ENCODE measurements around the gene MYO16.

MYO16 gene

GRCh38 chr13:108629181-108629752 lies at the start of gene MYO16:
Gene MYO16 (plus strand): TSS chr13:108629611. CDS start chr13:108629845, 234 bp downstream.
- no peak for DNase-seq

- DNase-seq = no peak
These were observed 42.6 kb upstream of the MYO16 start for GRCh38 chr13:108586826-108587225.

GRCh38 chr13:108588516-108588915 lies 40.9 kb upstream of the MYO16 start:
- DNase-seq = no peak

DNA sequence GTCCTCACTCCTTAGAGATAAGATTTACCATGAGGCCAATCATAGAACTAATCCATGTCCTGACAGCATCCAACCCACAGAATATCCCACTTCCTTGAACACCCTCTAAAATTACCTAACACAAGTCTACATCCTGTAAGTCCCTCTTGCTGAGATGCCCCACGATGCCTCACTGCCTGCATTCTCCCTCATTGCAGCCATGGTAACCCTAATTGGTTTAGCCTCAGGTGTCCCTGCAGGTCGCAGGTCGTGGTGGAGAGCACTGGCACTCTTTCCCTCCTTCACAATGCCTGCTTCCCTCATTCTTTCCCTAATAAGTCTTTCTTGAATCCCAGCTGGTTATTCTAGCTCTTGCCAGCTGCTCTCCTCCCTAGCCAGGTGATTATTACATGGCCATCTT lies 35.3 kb upstream of the MYO16 start:
- DNase-seq = no peak

GRCh38 chr13:108595436-108596274 lies 33.8 kb upstream of the MYO16 start:
- peak; percentile 9 to 18 for DNase-seq

- no peak for DNase-seq
These were observed 31.5 kb upstream of the MYO16 start for GRCh38 chr13:108597943-108598342.

GRCh38 chr13:108606424-108606823 lies 23.0 kb upstream of the MYO16 start:
- DNase-seq = no peak

DNA sequence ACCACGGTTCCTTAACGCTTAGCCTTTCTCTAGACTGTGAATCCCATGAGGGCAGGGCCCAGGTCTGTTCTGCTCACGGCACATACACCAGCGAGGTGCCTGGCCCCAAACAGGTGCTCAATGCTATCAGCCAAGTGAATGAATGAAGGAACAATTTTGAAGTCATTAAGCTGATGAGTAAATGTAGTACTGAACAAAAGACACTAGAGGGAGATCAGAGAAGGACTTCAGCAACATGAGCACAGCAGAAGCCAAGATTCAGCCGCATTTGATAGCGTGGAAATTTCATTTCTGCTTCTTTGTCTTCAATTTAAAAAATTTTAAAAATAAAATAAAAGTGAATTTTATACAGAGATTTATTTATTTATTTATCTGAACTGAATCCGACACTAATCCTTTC lies 20.1 kb upstream of the MYO16 start:
- DNase-seq = no peak

DNA sequence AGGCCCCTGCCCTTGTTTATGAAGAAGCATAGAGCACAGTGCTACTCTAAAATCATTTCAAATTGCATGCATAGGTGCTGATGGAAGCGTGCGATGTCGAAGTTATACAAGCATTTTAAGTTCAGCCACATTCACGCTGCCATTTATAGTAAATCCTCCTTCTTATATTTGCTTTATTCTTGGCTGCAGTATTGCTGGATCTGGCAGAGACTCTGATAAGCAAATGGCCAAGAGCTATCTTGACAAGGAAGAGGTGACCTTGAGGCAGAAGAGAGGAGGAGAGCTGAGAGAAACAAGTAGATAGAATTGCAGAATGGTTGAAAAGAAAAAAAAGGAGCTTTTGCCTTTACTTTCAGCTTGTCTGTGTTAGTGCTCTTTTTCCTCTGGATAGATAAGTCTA lies 18.9 kb upstream of the MYO16 start:
- no peak for DNase-seq

DNA sequence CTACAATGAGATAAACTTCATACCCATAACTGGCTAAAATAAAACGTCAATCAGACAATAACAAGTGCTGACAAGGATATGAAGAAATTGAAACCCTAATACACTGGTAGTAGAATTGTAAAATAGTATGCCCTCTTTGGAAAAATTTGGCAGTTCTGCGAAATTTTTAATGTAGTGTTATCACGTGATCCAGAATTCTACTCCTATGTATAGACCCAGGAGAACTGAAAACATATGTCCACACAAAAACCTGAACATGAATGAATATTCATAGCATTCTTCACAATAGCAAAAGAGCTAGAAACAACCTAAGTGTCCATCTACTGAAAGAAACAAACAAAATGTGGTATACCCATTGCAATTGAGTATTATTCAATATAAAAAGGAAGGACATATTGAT lies 14.2 kb upstream of the MYO16 start:
- DNase-seq = no peak

- no peak for DNase-seq
These were observed 11.2 kb upstream of the MYO16 start for GRCh38 chr13:108618233-108618632.

GRCh38 chr13:108621462-108621861 lies 7.9 kb upstream of the MYO16 start:
- no peak for DNase-seq

DNA sequence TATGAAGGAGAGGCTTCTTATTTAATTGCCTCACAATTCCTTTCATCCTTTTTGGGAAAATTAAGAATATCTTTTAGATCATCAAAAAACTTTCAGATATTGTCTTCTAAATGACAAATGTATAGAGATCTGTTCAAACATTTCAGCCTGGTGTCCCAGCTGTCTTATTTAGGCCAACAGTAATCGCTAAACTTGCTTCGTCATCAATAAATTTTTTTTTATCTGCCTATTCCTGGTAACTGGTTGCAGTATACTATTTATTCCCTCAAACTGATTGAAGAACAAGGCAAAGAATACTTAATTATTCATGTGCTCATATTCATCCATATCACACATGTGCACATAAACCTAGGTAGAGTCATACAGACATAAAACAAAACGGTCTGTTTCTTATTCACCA lies 5.3 kb upstream of the MYO16 start:
- no peak for DNase-seq

DNA sequence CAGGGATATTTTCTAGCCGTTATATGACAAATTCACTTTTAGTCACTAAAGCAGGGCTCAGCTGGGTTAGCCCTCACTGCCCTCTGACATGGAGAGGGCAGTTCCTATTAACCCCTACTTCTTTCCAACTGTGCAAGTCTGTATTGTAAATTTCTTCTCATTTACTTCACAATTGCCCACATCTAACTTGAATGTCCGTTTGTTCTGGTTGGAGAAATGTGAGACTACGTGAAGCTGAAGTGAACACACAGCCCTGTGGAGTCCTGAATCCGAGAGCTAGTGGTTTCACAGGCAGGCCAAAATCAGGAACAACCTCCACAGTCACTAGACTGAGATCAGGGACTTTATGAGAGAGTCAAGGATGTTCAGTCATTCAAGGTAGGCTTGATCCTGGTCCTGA lies 4.4 kb upstream of the MYO16 start:
- no peak for DNase-seq

DNA sequence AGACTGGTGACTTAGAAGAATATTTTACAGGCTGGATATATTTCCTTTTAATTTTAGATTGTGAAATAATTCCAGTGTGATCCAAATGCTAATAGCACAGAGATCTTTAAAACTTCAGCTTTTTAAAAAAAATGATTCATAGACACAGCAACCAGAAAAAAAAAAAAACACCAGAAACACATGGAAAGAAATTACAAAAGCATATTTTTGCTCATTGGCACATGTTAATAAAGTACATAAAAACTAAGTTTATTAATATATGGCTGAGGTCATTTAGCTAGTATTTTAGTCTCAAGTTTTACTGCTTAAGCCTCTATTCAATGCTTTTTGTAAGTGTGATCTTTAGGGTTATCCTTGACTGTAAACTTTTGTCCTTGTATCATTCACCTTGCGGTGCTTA lies 577 bp downstream of the MYO16 start:
- no peak for DNase-seq

GRCh38 chr13:108632649-108633167 lies 3.3 kb downstream of the MYO16 start:
- no peak for DNase-seq

GRCh38 chr13:108638901-108639300 lies 9.5 kb downstream of the MYO16 start:
- DNase-seq = no peak

- DNase-seq = no peak
These were observed 14.4 kb downstream of the MYO16 start for GRCh38 chr13:108643646-108644353.

DNA sequence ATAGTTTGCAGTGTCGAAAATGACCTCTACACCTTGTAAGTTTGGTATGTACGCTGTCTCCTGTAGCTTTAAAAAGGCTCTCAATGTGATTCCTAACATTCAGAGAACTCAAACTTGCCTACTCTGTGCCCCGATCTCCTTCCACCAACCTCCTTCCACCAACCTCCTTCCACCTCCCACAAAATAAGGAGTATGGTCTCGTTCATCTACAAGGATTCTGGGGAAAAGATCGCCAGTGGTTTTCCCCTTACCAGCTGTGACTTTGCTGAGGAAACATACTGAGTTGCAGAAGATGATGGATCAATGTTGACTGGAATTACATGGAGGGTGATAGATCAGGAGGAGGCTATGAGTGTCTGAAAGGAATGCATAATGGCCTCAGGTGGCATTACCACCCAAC lies 16.0 kb downstream of the MYO16 start:
- DNase-seq = no peak

- DNase-seq = no peak
These were observed 20.9 kb downstream of the MYO16 start for GRCh38 chr13:108650271-108650670.

- DNase-seq = no peak
These were observed 27.3 kb downstream of the MYO16 start for GRCh38 chr13:108656742-108657141.

DNA sequence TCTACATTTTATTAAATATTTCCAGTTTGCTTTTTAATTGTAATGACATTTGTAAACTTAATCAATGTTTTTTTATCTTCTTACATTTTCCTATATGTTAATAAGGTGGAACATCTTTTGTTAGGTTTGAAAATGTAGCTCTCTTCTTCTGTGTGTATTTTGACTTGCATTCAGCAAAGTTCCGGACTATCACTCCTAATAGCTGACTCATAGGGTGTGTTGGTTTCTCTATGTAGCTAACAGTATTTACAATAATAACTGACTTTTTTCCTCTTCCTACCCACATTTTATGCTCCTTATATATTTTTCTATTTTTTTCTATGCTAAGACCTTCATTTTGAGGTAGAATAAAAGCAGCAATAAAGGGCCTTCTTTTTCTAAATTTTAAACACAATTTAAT lies 28.1 kb downstream of the MYO16 start:
- no peak for DNase-seq

DNA sequence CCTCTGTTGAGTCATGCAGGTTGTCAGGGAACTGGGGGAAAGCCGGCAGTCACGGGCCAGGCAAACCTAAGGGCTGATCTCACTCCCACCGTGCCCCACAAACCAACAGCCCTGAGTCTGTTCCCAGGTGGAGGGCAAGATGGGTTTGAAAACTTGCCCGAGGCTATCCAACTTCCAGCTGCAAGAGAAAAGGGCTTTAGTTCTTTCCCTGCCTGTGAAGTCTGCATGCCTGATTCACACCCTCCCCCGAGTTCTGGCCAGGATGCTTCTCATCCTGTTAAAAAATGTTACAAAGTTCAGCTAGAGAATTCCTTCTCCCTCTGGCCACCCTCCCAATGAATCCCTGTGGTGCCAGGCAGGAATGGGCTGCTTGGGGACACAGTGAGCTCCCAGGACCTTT lies 33.1 kb downstream of the MYO16 start:
- no peak for DNase-seq

DNA sequence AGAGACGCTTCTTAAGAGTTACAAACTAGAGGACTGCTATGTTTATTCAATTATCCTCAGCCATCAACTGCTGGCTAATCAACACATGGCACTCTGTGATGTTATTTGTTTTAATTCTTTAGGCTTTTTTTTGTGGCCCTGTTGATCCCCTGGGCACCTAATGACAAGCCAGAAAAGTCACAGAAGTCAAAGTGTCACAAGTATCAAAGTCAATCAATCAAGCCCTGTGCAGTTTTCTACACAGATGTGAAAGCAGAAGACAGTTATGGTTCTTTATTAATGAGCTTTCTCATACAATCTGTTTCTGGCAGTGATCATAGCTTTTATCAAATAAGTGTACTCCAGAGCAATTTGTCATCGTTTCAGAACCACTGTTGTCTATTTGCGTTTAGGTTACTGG lies 34.3 kb downstream of the MYO16 start:
- DNase-seq = no peak
